IMR-90 (cell line): ENCODE data around the gene ATG5. TPM values are rescaled to one million over a fixed set of nuclear protein-coding genes. Genes with fewer than 3 reads are reported as not detected.
A peak's percentile ranks its signal among the peaks of the same experiment; 100 is the strongest.

Source experiments
- ATAC-seq: fragments of 200-7000 bp; cut with Tn5 transposase; 2 replicates; pipeline ENCODE4 v1.9.1; 2020; ENCODE audit warnings: low read depth, mild to moderate bottlenecking, moderate library complexity
- Bru-seq: library from RNA; stranded (reverse); fragments of 400-500 nt; gene quantifications from one replicate; lab custom pipeline; 2021; lab: Mats Ljungman, UMichigan
- BruChase-seq, 2 experiments: library from RNA; stranded (reverse); fragments of 400-500 nt; gene quantifications; one replicate each; lab custom pipeline; 2021; lab: Mats Ljungman, UMichigan
- BruUV-seq: library from RNA; stranded (reverse); fragments of 400-500 nt; replicated peaks from 2 replicates; lab custom pipeline; 2021; lab: Mats Ljungman, UMichigan
- CTCF ChIA-PET: fragments of 300-600 bp; formaldehyde crosslinking; extraction: SDS; loops from one replicate; lab custom pipeline; 2021; ENCODE audit warnings: antibody characterized with exemption; lab: Yijun Ruan, JAX
- POLR2A ChIA-PET: fragments of 300-600 bp; sonication (Branson Sonifier 250); formaldehyde crosslinking; loops from one replicate; lab custom pipeline; 2022; ENCODE audit warnings: antibody characterized with exemption; ENCODE audit not compliant: unreplicated experiment; lab: Charles Lee
- DNase-seq: peaks from one replicate; pipeline ENCODE4 v3.0.0; 2013
- H2AFZ ChIP-seq: replicated peaks from 2 replicates; pipeline ENCODE3; 2013; ENCODE audit warnings: low read length, mild to moderate bottlenecking; ENCODE audit not compliant: poor library complexity
- H2AK5ac ChIP-seq: 2 replicates; pipeline ENCODE4 v1.6.1; 2013; ENCODE audit warnings: low read depth, low read length, inconsistent platforms
- H2AK9ac ChIP-seq: replicated peaks from 2 replicates; pipeline ENCODE3; 2013; ENCODE audit warnings: mild to moderate bottlenecking, low read depth, low read length, moderate library complexity; ENCODE audit not compliant: poor library complexity
- H2BK120ac ChIP-seq: 2 replicates; pipeline ENCODE4 v1.6.1; 2013; ENCODE audit warnings: low read depth, low read length, inconsistent platforms
- H2BK15ac ChIP-seq: 3 replicates; pipeline ENCODE4 v1.6.1; 2013; ENCODE audit warnings: low read depth, low read length, inconsistent platforms
- H2BK20ac ChIP-seq: 2 replicates; pipeline ENCODE4 v1.6.1; 2013; ENCODE audit warnings: low read depth, mild to moderate bottlenecking, inconsistent platforms, low read length, moderate library complexity
- H2BK5ac ChIP-seq: 2 replicates; pipeline ENCODE4 v1.6.1; 2013; ENCODE audit warnings: mild to moderate bottlenecking, low read depth, low read length, inconsistent platforms; ENCODE audit not compliant: poor library complexity, severe bottlenecking
- H3K14ac ChIP-seq: replicated peaks from 2 replicates; pipeline ENCODE4 v1.6.1; 2013; ENCODE audit warnings: low read depth, low read length, inconsistent platforms
- H3K18ac ChIP-seq: 2 replicates; pipeline ENCODE4 v1.6.1; 2013; ENCODE audit warnings: low read depth, low read length, control low read depth
- H3K23ac ChIP-seq: 2 replicates; pipeline ENCODE4 v1.6.1; 2013; ENCODE audit warnings: low read depth, low read length, inconsistent platforms
- H3K27ac ChIP-seq: 2 replicates; pipeline ENCODE4 v1.5.1; 2013; ENCODE audit warnings: mild to moderate bottlenecking, control low read depth, low read length; ENCODE audit not compliant: insufficient read depth
- H3K27me3 ChIP-seq: 2 replicates; pipeline ENCODE4 v1.6.1; 2013; ENCODE audit warnings: low read length; ENCODE audit not compliant: control insufficient read depth, insufficient read depth
- H3K36me3 ChIP-seq: 2 replicates; pipeline ENCODE4 v1.6.1; 2013; ENCODE audit warnings: low read length, mixed read lengths; ENCODE audit not compliant: control insufficient read depth, insufficient read depth
- H3K4ac ChIP-seq: 2 replicates; pipeline ENCODE4 v1.6.1; 2013; ENCODE audit warnings: low read depth, low read length, inconsistent platforms
- H3K4me1 ChIP-seq: 2 replicates; pipeline ENCODE4 v1.6.1; 2013; ENCODE audit warnings: low read length, mixed read lengths; ENCODE audit not compliant: control insufficient read depth, insufficient read depth
- H3K4me2 ChIP-seq: 2 replicates; pipeline ENCODE4 v1.6.1; 2013; ENCODE audit warnings: low read depth, mild to moderate bottlenecking, control low read depth, low read length, moderate library complexity
- H3K4me3 ChIP-seq: 2 replicates; pipeline ENCODE4 v1.5.1; 2013; ENCODE audit warnings: low read depth, mild to moderate bottlenecking, control low read depth, low read length, moderate library complexity; ENCODE audit not compliant: insufficient read depth
- H3K56ac ChIP-seq: 2 replicates; pipeline ENCODE4 v1.6.1; 2013; ENCODE audit warnings: low read length, inconsistent platforms; ENCODE audit not compliant: insufficient read depth; ENCODE audit errors: extremely low read depth
- H3K79me1 ChIP-seq, 2 experiments: 2 replicates each; pipeline ENCODE4 v1.6.1; 2013; ENCODE audit warnings: low read length in 2 of 2, inconsistent platforms in 1 of 2, low read depth in 1 of 2
- H3K9ac ChIP-seq: 2 replicates; pipeline ENCODE4 v1.6.1; 2013; ENCODE audit warnings: low read depth, low read length, control low read depth
- H3K9me1 ChIP-seq: 2 replicates; pipeline ENCODE4 v1.6.1; 2013; ENCODE audit warnings: low read length, inconsistent platforms; ENCODE audit not compliant: insufficient read depth
- H3K9me3 ChIP-seq: 2 replicates; pipeline ENCODE4 v1.6.1; 2013; ENCODE audit warnings: low read length; ENCODE audit not compliant: control insufficient read depth, insufficient read depth
- H4K20me1 ChIP-seq: 2 replicates; pipeline ENCODE4 v1.6.1; 2013; ENCODE audit warnings: low read length, inconsistent platforms; ENCODE audit not compliant: insufficient read depth
- H4K5ac ChIP-seq: 2 replicates; pipeline ENCODE4 v1.6.1; 2013; ENCODE audit warnings: mild to moderate bottlenecking, low read depth, low read length, control low read depth
- H4K8ac ChIP-seq, 2 experiments: 2 replicates each; pipeline ENCODE4 v1.6.1; 2013; ENCODE audit warnings: low read depth in 2 of 2, low read length in 2 of 2, control low read depth in 1 of 2, inconsistent platforms in 1 of 2
- H4K91ac ChIP-seq: 2 replicates; pipeline ENCODE4 v1.6.1; 2013; ENCODE audit warnings: low read depth, low read length, inconsistent platforms; ENCODE audit not compliant: insufficient read depth
- BHLHE40 ChIP-seq: fragments of 150-350 bp; IDR thresholded peaks from 2 replicates; pipeline ENCODE4 v1.6.1; 2016; ENCODE audit warnings: mild to moderate bottlenecking, low read depth, low read length
- CEBPB ChIP-seq: IDR thresholded peaks from 2 replicates; pipeline ENCODE4 v1.6.1; 2012; ENCODE audit warnings: low read depth, low read length, improper control_type of control experiment
- FOS ChIP-seq: fragments of 150-350 bp; IDR thresholded peaks from 2 replicates; pipeline ENCODE4 v1.6.1; 2016; ENCODE audit warnings: low read depth, low read length
- MAZ ChIP-seq: IDR thresholded peaks from 2 replicates; pipeline ENCODE4 v1.6.1; 2012; ENCODE audit warnings: low read depth, mild to moderate bottlenecking, low read length, improper control_type of control experiment, moderate library complexity, borderline replicate concordance
- MXI1 ChIP-seq: IDR thresholded peaks from 2 replicates; pipeline ENCODE4 v1.6.1; 2012; ENCODE audit warnings: low read depth, mild to moderate bottlenecking, low read length, moderate library complexity, borderline replicate concordance
- NFE2L2 ChIP-seq: fragments of 150-350 bp; IDR thresholded peaks from 2 replicates; pipeline ENCODE4 v1.6.1; 2016; ENCODE audit warnings: low read depth, mild to moderate bottlenecking, low read length
- POLR2A ChIP-seq: IDR thresholded peaks from 2 replicates; pipeline ENCODE4 v1.6.1; 2012; ENCODE audit warnings: mild to moderate bottlenecking, low read depth, low read length
- RAD21 ChIP-seq: IDR thresholded peaks from 2 replicates; pipeline ENCODE4 v1.6.1; 2012; ENCODE audit warnings: low read length, improper control_type of control experiment
- RFX5 ChIP-seq: IDR thresholded peaks from 2 replicates; pipeline ENCODE4 v1.8.0; 2012; ENCODE audit warnings: low read depth, mild to moderate bottlenecking, low read length, moderate library complexity
- USF2 ChIP-seq: fragments of 150-350 bp; IDR thresholded peaks from 2 replicates; pipeline ENCODE4 v1.6.1; 2017; ENCODE audit warnings: mild to moderate bottlenecking, antibody characterized with exemption, low read length, low read depth
- WGBS, 2 experiments: methylation state at CpG; one replicate each; pipeline versions ENCODE4 v1.1.5 to v1.1.7; 2013; ENCODE audit warnings: missing lambda C conversion rate in 2 of 2; ENCODE audit not compliant: insufficient read length in 1 of 2; ENCODE audit errors: extremely low coverage in 2 of 2; 5-methylcytosine and 5-hydroxymethylcytosine counted together
- dilution Hi-C: fragments of 300-500 bp; cut with HindIII; formaldehyde crosslinking; loops from one replicate; pipeline ENCODE4 v1.14.3; 2018; ENCODE audit warnings: low sequenced_read_pairs; ENCODE audit not compliant: unreplicated experiment
- in situ Hi-C: fragments of 300-500 bp; cut with MboI; formaldehyde crosslinking; loops from 3 replicates; pipeline ENCODE4 v1.14.3; 2019; ENCODE audit warnings: low sequenced_read_pairs, inconsistent platforms, mixed read lengths
- intact Hi-C: fragments of 100-400 bp; cut with micrococcal nuclease; formaldehyde crosslinking; loops from 2 replicates; pipeline ENCODE4 v1.10.0; 2022
- long read RNA-seq: library from polyadenylated mRNA; unstranded; transcript quantifications from one replicate; pipeline ENCODE4 v2.0.0, GENCODE V29; 2021; ENCODE audit not compliant: unreplicated experiment
- polyA plus RNA-seq, 3 experiments: library from polyadenylated mRNA; depleted of rRNA; stranded (reverse); fragments of >200 nt; gene quantifications; 2 replicates each; pipeline ENCODE4 v1.2.3, GENCODE V29; 2012; ENCODE audit warnings: low replicate concordance in 1 of 3
- total RNA-seq: library from RNA; depleted of rRNA; stranded (reverse); fragments of >200 nt; gene quantifications from 2 replicates; pipeline ENCODE4 v1.2.3, GENCODE V29; 2012; rRNA removed

Gene ATG5
- total RNA-seq (28.0 and 44.7 TPM in 2 replicates), polyA plus RNA-seq (2012; rRNA removed) (11.8 and 13.5 TPM in 2 replicates), Bru-seq, nascent RNA (percentile 68 among the genes with signal in this experiment), BruChase-seq, experiment 1, labeled RNA remaining after a 6-hour chase (percentile 46 among the genes with signal in this experiment), BruChase-seq, experiment 2, labeled RNA remaining after a 2-hour chase (percentile 49 among the genes with signal in this experiment)
- 4.6 and 5.3 TPM in 2 replicates for polyA plus RNA-seq (2012; cell fraction: cytosol; rRNA removed)
- 1.8 and 9.8 TPM in 2 replicates for polyA plus RNA-seq (2012; cell fraction: nucleus; rRNA removed; ENCODE audit: low replicate concordance)
- long read RNA-seq, transcript ATG5-208 (7 exons, 3,035 nt) = minor isoform, 9 of 45 reads
- long read RNA-seq, transcript ATG5-204 (8 exons, 3,216 nt) = major isoform, 27 of 45 reads
- long read RNA-seq, partial matches to known transcripts = 2 of 45 reads
- long read RNA-seq, other reads (novel, unspliced or antisense) = 7 of 45 reads

GRCh38 chr6:106325336-106326178 is at the start of gene ATG5:
Gene ATG5, minus strand, starts transcription at chr6:106325760. Its CDS starts 9,552 bp downstream, at chr6:106316208.
- peak within 1 kb of the TSS; percentile 80 for H3K9ac ChIP-seq
- H2BK20ac ChIP-seq = 0 out of 2 replicates have a peak within 1 kb of the TSS, but pooled peaks have one; percentile 16
- H4K20me1 ChIP-seq = no peaks in the 10 kb centered on the region
- H3K18ac ChIP-seq = peak within 1 kb of the TSS; percentile 52
- H2AK5ac ChIP-seq = no peak within 1 kb of the TSS; the same call in 1 of the 2 replicates
- H3K9me3 ChIP-seq = no peaks in the 10 kb centered on the region
- H3K27ac ChIP-seq = peak within 1 kb of the TSS; percentile 69
- in situ Hi-C loops = loop anchor here (25.0 kb wide), 1 partner anchor 662 kb away; no protein-coding TSS in a partner anchor
- H2BK15ac ChIP-seq = peak within 1 kb of the TSS; percentile 4; the same call in 1 of the 3 replicates
- peak within 1 kb of the TSS; percentile 70 for H4K91ac ChIP-seq
- WGBS, 2 experiments = 3% methylated on average over 20 of the region's 56 CpGs; no CpG with 5 or more reads in 1 of the 2 experiments
- no peaks in the 10 kb centered on the region for H3K36me3 ChIP-seq
- TF ChIP-seq USF2 (peak; percentile 98), RFX5 (no peak), RAD21 (no peak; the same call in 1 of the 2 replicates), NFE2L2 (peak; percentile 67), MXI1 (peak; percentile 80), CEBPB (0 out of 2 replicates have a peak, but pooled peaks have one; percentile 10), MAZ (peak; percentile 44; the same call in 1 of the 2 replicates), POLR2A (peak; percentile 72; the same call in 1 of the 2 replicates), FOS (peak; percentile 63; the same call in 1 of the 2 replicates), BHLHE40 (peak; percentile 14; the same call in 1 of the 2 replicates)
- H3K4me2 ChIP-seq = peak within 1 kb of the TSS; percentile 95
- H4K5ac ChIP-seq = peak within 1 kb of the TSS; percentile 84
- peak within 1 kb of the TSS; percentile 59; the same call in 1 of the 2 replicates for H3K56ac ChIP-seq
- peak within 1 kb of the TSS; percentile 66 for H3K4ac ChIP-seq
- intact Hi-C loops = no loop called here
- ChIA-PET CTCF (interaction anchor here (1.0 to 1.1 kb wide), 3 partner anchors 14 to 672 kb away, joined by 3 to 4 read pairs (median 3); no protein-coding TSS in a partner anchor), POLR2A (interaction anchor here (0.6 to 0.9 kb wide), 2 partner anchors 10 to 14 kb away, joined by 3 read pairs; no protein-coding TSS in a partner anchor)
- DNase-seq (peak; percentile 99), ATAC-seq (peak; percentile 96)
- H3K4me3 ChIP-seq = peak within 1 kb of the TSS; percentile 72
- H2BK120ac ChIP-seq = peak within 1 kb of the TSS; percentile 27; the same call in 1 of the 2 replicates
- no peaks in the 10 kb centered on the region for H3K4me1 ChIP-seq
- H2AK9ac ChIP-seq = peak within 1 kb of the TSS; percentile 91
- dilution Hi-C loops = no loop called here
- no TSS peak for BruUV-seq
- H3K79me1 ChIP-seq = peaks cover 13 to 30% of the 10 kb centered on the region in 2 experiments
- peaks cover 16% of the 10 kb centered on the region for H3K27me3 ChIP-seq
- H3K9me1 ChIP-seq = 0 out of 2 replicates have a peak, but pooled peaks cover 4% of the 10 kb centered on the region
- peak within 1 kb of the TSS; percentile 75 for H2BK5ac ChIP-seq
- H2AFZ ChIP-seq = peak within 1 kb of the TSS; percentile 98
- H3K14ac ChIP-seq = peak within 1 kb of the TSS; percentile 69
- peak within 1 kb of the TSS; percentile 14; the same call in 1 of the 2 replicates for H3K23ac ChIP-seq
- peak within 1 kb of the TSS; percentile 95 to 99 for H4K8ac ChIP-seq
